Skin of body (tissue), 2 donors: ENCODE measurements around the gene GNG5. TPM values are rescaled to one million over a fixed set of nuclear protein-coding genes. Genes with fewer than 3 reads are reported as not detected.
"Not testable (repeated sequence)": the region's sequence is repeated elsewhere in the genome, so short reads cannot be mapped to it uniquely, and the experiment has no call there.

Source experiments
- DNase-seq: peaks from one replicate; lab custom pipeline; 2025; lab: John Stamatoyannopoulos, UW
- total RNA-seq: library from RNA; depleted of rRNA; stranded (reverse); fragments of >200 nt; gene quantifications from one replicate; pipeline ENCODE4 v1.2.3, GENCODE V29; 2014

Gene GNG5
- total RNA-seq = 23.3 TPM

GRCh38 chr1:84506002-84506728, at the start of gene GNG5, which contains the start of gene SPATA1:
Gene GNG5, minus strand, starts transcription at chr1:84506581. Its CDS starts 490 bp downstream, at chr1:84506091.
Gene SPATA1, plus strand, starts transcription at chr1:84506386. Its CDS starts 9,974 bp downstream, at chr1:84516360.
- DNase-seq = peak; percentile 94

GRCh38 chr1:84550826-84551225, 44.4 kb upstream of the GNG5 start:
- peak; percentile 76 for DNase-seq

- DNase-seq = no peak
These were observed 35.3 kb upstream of the GNG5 start for GRCh38 chr1:84541679-84542078.

- no peak for DNase-seq
These were observed 34.4 kb upstream of the GNG5 start for GRCh38 chr1:84540759-84541158.

- no peak for DNase-seq
These were observed 33.6 kb upstream of the GNG5 start for GRCh38 chr1:84539972-84540371.

- DNase-seq = no peak
These were observed 32.2 kb upstream of the GNG5 start for GRCh38 chr1:84538599-84538998.

- DNase-seq = peak; percentile 9
These were observed 19.4 kb upstream of the GNG5 start for GRCh38 chr1:84525779-84526178.

- no peak for DNase-seq
These were observed 18.2 kb upstream of the GNG5 start for GRCh38 chr1:84524590-84524989.

GRCh38 chr1:84510668-84511067, 4.3 kb upstream of the GNG5 start:
- peak; percentile 11 for DNase-seq

- DNase-seq = no peak
These were observed 3.8 kb upstream of the GNG5 start for GRCh38 chr1:84510165-84510564.

GRCh38 chr1:84509029-84509428, 2.6 kb upstream of the GNG5 start:
- no peak for DNase-seq

- no peak for DNase-seq
These were observed 2.1 kb upstream of the GNG5 start for GRCh38 chr1:84508510-84508909.

GRCh38 chr1:84507887-84508286, 1.5 kb upstream of the GNG5 start:
- not testable (repeated sequence) for DNase-seq

- no peak for DNase-seq
These were observed 510 bp upstream of the GNG5 start for GRCh38 chr1:84506729-84507453.

GRCh38 chr1:84505493-84506001, 834 bp downstream of the GNG5 start:
- DNase-seq = peak; percentile 51

- DNase-seq = peak; percentile 0
These were observed 1.5 kb downstream of the GNG5 start for GRCh38 chr1:84504580-84505492.

- no peak for DNase-seq
These were observed 3.5 kb downstream of the GNG5 start for GRCh38 chr1:84502927-84503326.

GRCh38 chr1:84497631-84498275, 8.6 kb downstream of the GNG5 start:
- DNase-seq = no peak

GRCh38 chr1:84496498-84496897, 9.9 kb downstream of the GNG5 start:
- no peak for DNase-seq

- DNase-seq = no peak
These were observed 12.6 kb downstream of the GNG5 start for GRCh38 chr1:84493747-84494146.

- no peak for DNase-seq
These were observed 13.7 kb downstream of the GNG5 start for GRCh38 chr1:84492726-84493125.
